SK-N-SH (cell line): ENCODE measurements around the gene DCBLD1. TPM values are rescaled to one million over a fixed set of nuclear protein-coding genes. Genes with fewer than 3 reads are reported as not detected.

Experiments used
- CTCF ChIA-PET: fragments of 300-600, 350-600 bp; formaldehyde crosslinking; extraction: SDS; loops from one replicate; lab custom pipeline; 2021; lab: Yijun Ruan, JAX
- POLR2A ChIA-PET: fragments of 350-600 bp; sonication (Branson Sonifier 250); formaldehyde crosslinking; extraction: SDS; loops from one replicate; lab custom pipeline; 2020; ENCODE audit warnings: antibody characterized with exemption, inconsistent platforms; lab: Yijun Ruan, JAX
- DNase-seq: peaks from one replicate; pipeline ENCODE4 v3.0.0; 2012
- H2AFZ ChIP-seq: fragments of 200-600 bp; sonication (generic); 2 replicates; pipeline ENCODE4 v1.8.1; 2016; ENCODE audit warnings: antibody characterized with exemption, mild to moderate bottlenecking, low read depth
- H3F3A ChIP-seq: fragments of 200-600 bp; sonication (generic); replicated peaks from 2 replicates; pipeline ENCODE3; 2016; ENCODE audit warnings: antibody characterized with exemption, mild to moderate bottlenecking; ENCODE audit not compliant: insufficient read depth
- H3K27ac ChIP-seq, 2 experiments: fragments of 200-500 bp in 1 of 2; fragments of 200-600 bp in 1 of 2; sonication (Bioruptor generic) in 1 of 2; sonication (generic), shearing (Covaris generic) in 1 of 2; 2 replicates each; pipeline versions ENCODE4 v1.5.1 to v1.6.1; 2014 to 2016; ENCODE audit warnings: low read depth in 2 of 2, inconsistent platforms in 1 of 2, low read length in 1 of 2, mild to moderate bottlenecking in 1 of 2, mixed read lengths in 1 of 2
- H3K27me3 ChIP-seq: fragments of 200-600 bp; sonication (generic), shearing (Covaris generic); 2 replicates; pipeline ENCODE4 v1.6.1; 2016; ENCODE audit warnings: mixed run types; ENCODE audit not compliant: insufficient read depth
- H3K36me3 ChIP-seq, 2 experiments: fragments of 200-500 bp in 1 of 2; fragments of 200-600 bp in 1 of 2; sonication (Bioruptor generic) in 1 of 2; sonication (generic) in 1 of 2; replicated peaks in 1 of 2; 2 replicates each; pipeline versions ENCODE3 to v1.5.1; 2014 to 2016; ENCODE audit warnings: low read length in 1 of 2, mild to moderate bottlenecking in 1 of 2; ENCODE audit not compliant: insufficient read depth in 2 of 2, control insufficient read depth in 1 of 2
- H3K4me1 ChIP-seq, 2 experiments: fragments of 200-500 bp in 1 of 2; fragments of 200-600 bp in 1 of 2; sonication (Bioruptor generic) in 1 of 2; sonication (generic), shearing (Covaris generic) in 1 of 2; 2 replicates each; pipeline versions ENCODE4 v1.5.1 to v1.6.1; 2014 to 2016; ENCODE audit warnings: low read depth in 1 of 2, low read length in 1 of 2, mixed run types in 1 of 2; ENCODE audit not compliant: insufficient read depth in 2 of 2, control insufficient read depth in 1 of 2
- H3K4me2 ChIP-seq: fragments of 200-600 bp; sonication (generic), shearing (Covaris generic); 2 replicates; pipeline ENCODE4 v1.6.1; 2017; ENCODE audit warnings: mixed run types
- H3K4me3 ChIP-seq, 2 experiments: fragments of 200-500 bp in 1 of 2; fragments of 200-600 bp in 1 of 2; sonication (Bioruptor generic) in 1 of 2; sonication (generic), shearing (Covaris generic) in 1 of 2; 2 replicates each; pipeline versions ENCODE4 v1.5.1 to v1.8.1; 2014 to 2016; ENCODE audit warnings: low read depth in 2 of 2, inconsistent platforms in 1 of 2, low read length in 1 of 2, mild to moderate bottlenecking in 1 of 2, mixed read lengths in 1 of 2, moderate library complexity in 1 of 2
- H3K79me2 ChIP-seq: fragments of 200-600 bp; sonication (generic); 2 replicates; pipeline ENCODE4 v1.8.1; 2017; ENCODE audit warnings: mild to moderate bottlenecking; ENCODE audit not compliant: insufficient read depth
- H3K9ac ChIP-seq: fragments of 200-600 bp; sonication (generic); 2 replicates; pipeline ENCODE4 v1.6.1; 2017; ENCODE audit warnings: mixed run types
- H3K9me2 ChIP-seq: fragments of 200-600 bp; sonication (generic); 2 replicates; pipeline ENCODE4 v1.6.1; 2017; ENCODE audit warnings: mixed run types
- H3K9me3 ChIP-seq: fragments of 200-600 bp; sonication (generic); 2 replicates; pipeline ENCODE4 v1.6.1; 2017; ENCODE audit warnings: mixed run types, mild to moderate bottlenecking, moderate library complexity
- H4K20me1 ChIP-seq: fragments of 200-600 bp; sonication (generic); 2 replicates; pipeline ENCODE4 v1.6.1; 2017; ENCODE audit warnings: mild to moderate bottlenecking, mixed run types; ENCODE audit not compliant: insufficient read depth
- CHD2 ChIP-seq: fragments of 150-350 bp; IDR thresholded peaks from 2 replicates; pipeline ENCODE4 v1.6.1; 2018; ENCODE audit warnings: low read length; ENCODE audit not compliant: partially characterized antibody
- ELF1 ChIP-seq: IDR thresholded peaks from 2 replicates; pipeline ENCODE4 v1.4.0; 2012
- EP300 ChIP-seq, 2 experiments: IDR thresholded peaks; 2 replicates each; pipeline versions ENCODE4 v1.4.0 to v1.6.1; 2012; ENCODE audit warnings: borderline replicate concordance in 1 of 2, low read depth in 1 of 2, low read length in 1 of 2
- FOSL2 ChIP-seq: IDR thresholded peaks from 2 replicates; pipeline ENCODE4 v1.4.0; 2012; ENCODE audit warnings: low read depth, mild to moderate bottlenecking, moderate library complexity, borderline replicate concordance
- FOXJ3 ChIP-seq: sonication (generic); formaldehyde crosslinking; IDR thresholded peaks from 2 replicates; pipeline ENCODE4 v1.5.1; 2020; ENCODE audit warnings: mild to moderate bottlenecking, missing genetic modification reagents
- FOXM1 ChIP-seq: IDR thresholded peaks from 2 replicates; pipeline ENCODE4 v1.4.0; 2012; ENCODE audit warnings: low read depth, mild to moderate bottlenecking
- JUND ChIP-seq: IDR thresholded peaks from 2 replicates; pipeline ENCODE4 v1.4.0; 2012
- MEF2A ChIP-seq: IDR thresholded peaks from 2 replicates; pipeline ENCODE4 v1.4.0; 2012; ENCODE audit warnings: low read depth, borderline replicate concordance
- NFIC ChIP-seq: IDR thresholded peaks from 2 replicates; pipeline ENCODE4 v1.4.0; 2012; ENCODE audit warnings: borderline replicate concordance
- POLR2AphosphoS5 ChIP-seq: IDR thresholded peaks from 2 replicates; pipeline ENCODE4 v1.6.1; 2012; ENCODE audit warnings: low read depth, low read length
- RXRA ChIP-seq: IDR thresholded peaks from 2 replicates; pipeline ENCODE4 v1.4.0; 2012; ENCODE audit warnings: low read depth, mild to moderate bottlenecking, borderline replicate concordance
- SMC3 ChIP-seq: IDR thresholded peaks from 2 replicates; pipeline ENCODE4 v1.6.1; 2012; ENCODE audit warnings: low read depth, low read length, improper control_type of control experiment
- TAF1 ChIP-seq: IDR thresholded peaks from 2 replicates; pipeline ENCODE4 v1.6.1; 2012; ENCODE audit warnings: low read depth, mild to moderate bottlenecking, low read length, moderate library complexity, borderline replicate concordance
- TCF12 ChIP-seq: IDR thresholded peaks from 2 replicates; pipeline ENCODE4 v1.4.0; 2012
- TEAD4 ChIP-seq: IDR thresholded peaks from 2 replicates; pipeline ENCODE4 v1.4.0; 2012; ENCODE audit warnings: mild to moderate bottlenecking, borderline replicate concordance; ENCODE audit not compliant: insufficient read depth
- YY1 ChIP-seq: IDR thresholded peaks from 2 replicates; pipeline ENCODE4 v1.4.0; 2012; ENCODE audit warnings: low read depth, mild to moderate bottlenecking
- WGBS: methylation state at CpG from one replicate; pipeline ENCODE4 v1.1.6; 2017; ENCODE audit warnings: low lambda C conversion rate; 5-methylcytosine and 5-hydroxymethylcytosine counted together
- polyA plus RNA-seq, 3 experiments: library from polyadenylated mRNA; depleted of rRNA; stranded (reverse); fragments of >200 nt; gene quantifications; 2 replicates each; pipeline ENCODE4 v1.2.3, GENCODE V29; 2012
- TF ChIP-seq, protein P1 (sequence below): IDR thresholded peaks from 2 replicates; pipeline ENCODE4; 2012
- TF ChIP-seq, protein P2 (sequence below): IDR thresholded peaks from 2 replicates; pipeline ENCODE4 v1.4.0; 2012; ENCODE audit warnings: low read depth, borderline replicate concordance
- TF ChIP-seq, protein P3 (sequence below): IDR thresholded peaks from 2 replicates; pipeline ENCODE4 v1.4.0; 2012; ENCODE audit warnings: low read depth

DCBLD1 gene
- polyA plus RNA-seq, 1 of the 3 experiments (the other 2 are of a cell fraction), result 82.2 TPM

DNA sequence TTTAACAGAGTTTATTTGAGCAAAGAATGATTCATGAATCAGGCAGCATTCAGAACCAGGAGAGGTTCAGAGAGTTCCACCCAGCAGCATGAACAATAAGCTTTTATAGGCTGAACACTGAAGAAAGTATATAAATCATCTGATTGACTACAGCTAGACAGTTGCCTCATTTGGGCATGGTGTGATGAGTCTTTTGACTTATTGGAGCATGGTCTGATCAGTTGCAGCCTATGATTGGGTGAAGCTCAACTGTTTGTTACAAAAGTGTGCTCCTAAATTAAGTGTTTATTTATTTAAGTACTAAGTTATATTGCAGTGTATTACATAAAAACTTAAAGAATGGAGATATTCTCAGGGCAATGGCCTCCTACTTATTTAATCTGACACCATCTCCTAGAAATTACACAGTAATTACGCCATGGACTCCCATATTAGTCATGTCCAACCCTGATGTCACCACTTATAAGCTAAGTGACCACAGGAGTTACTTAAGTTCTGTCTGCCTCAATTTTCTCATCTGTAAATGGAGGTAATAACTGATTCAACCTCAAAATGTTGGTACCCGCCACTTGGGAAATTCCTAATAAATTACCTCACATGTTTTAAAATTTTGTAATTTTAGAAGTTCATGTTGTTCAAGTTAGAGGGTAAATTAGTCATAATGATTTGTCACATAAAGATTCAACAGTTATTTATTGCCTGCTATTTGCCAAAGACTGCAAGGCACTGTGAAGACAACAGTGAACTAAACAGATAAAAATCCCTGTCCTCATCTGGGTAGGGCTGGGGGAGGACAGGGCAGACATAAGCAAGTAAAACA, 41.6 kb upstream of the DCBLD1 start:
- WGBS, result 7% methylated on average over 2 of the region's 2 CpGs
- peak overlapping the region; percentile 70 to 74; a peak in 3 of 4 replicates for H3K27ac ChIP-seq
- H3K4me2 ChIP-seq, result peak overlapping the region; percentile 37; the same call in 1 of the 2 replicates

More for the DNA sequence above, 41.6 kb upstream of the DCBLD1 start:
- ChIA-PET POLR2A (no interaction called here), CTCF (interaction anchor here (1.6 kb wide), 1 partner anchor 9 kb away, joined by 7 read pairs; no protein-coding TSS in a partner anchor)
- Histone ChIP-seq H3F3A (peaks cover 22% of the 10 kb centered on the region), H3K27me3 (no peaks in the 10 kb centered on the region), H3K4me1 (no peaks in the 10 kb centered on the region; a peak in 1 of 4 replicates), H3K79me2 (no peaks in the 10 kb centered on the region), H3K4me3 (no peak overlapping the region), H3K9me2 (no peaks in the 10 kb centered on the region), H4K20me1 (no peaks in the 10 kb centered on the region), H3K36me3 (no peaks in the 10 kb centered on the region), H2AFZ (peak overlapping the region; percentile 75; the same call in 1 of the 2 replicates), H3K9me3 (peaks cover 4% of the 10 kb centered on the region), H3K9ac (peak overlapping the region; percentile 52; the same call in 1 of the 2 replicates)
- peak; percentile 89 for TF ChIP-seq JUND
- TF ChIP-seq RXRA, result peak; percentile 77
- peak; percentile 66 for TF ChIP-seq FOSL2
- TF ChIP-seq CHD2, result no peak
- TF ChIP-seq YY1, result no peak
- peak; percentile 38; the same call in 1 of the 2 replicates for TF ChIP-seq TAF1
- no peak for TF ChIP-seq FOXJ3
- peak; percentile 83 for TF ChIP-seq FOXM1
- TF ChIP-seq, protein P1, sequence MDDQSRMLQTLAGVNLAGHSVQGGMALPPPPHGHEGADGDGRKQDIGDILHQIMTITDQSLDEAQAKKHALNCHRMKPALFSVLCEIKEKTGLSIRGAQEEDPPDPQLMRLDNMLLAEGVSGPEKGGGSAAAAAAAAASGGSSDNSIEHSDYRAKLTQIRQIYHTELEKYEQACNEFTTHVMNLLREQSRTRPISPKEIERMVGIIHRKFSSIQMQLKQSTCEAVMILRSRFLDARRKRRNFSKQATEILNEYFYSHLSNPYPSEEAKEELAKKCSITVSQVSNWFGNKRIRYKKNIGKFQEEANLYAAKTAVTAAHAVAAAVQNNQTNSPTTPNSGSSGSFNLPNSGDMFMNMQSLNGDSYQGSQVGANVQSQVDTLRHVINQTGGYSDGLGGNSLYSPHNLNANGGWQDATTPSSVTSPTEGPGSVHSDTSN, result peak; percentile 93
- TF ChIP-seq, protein P2, sequence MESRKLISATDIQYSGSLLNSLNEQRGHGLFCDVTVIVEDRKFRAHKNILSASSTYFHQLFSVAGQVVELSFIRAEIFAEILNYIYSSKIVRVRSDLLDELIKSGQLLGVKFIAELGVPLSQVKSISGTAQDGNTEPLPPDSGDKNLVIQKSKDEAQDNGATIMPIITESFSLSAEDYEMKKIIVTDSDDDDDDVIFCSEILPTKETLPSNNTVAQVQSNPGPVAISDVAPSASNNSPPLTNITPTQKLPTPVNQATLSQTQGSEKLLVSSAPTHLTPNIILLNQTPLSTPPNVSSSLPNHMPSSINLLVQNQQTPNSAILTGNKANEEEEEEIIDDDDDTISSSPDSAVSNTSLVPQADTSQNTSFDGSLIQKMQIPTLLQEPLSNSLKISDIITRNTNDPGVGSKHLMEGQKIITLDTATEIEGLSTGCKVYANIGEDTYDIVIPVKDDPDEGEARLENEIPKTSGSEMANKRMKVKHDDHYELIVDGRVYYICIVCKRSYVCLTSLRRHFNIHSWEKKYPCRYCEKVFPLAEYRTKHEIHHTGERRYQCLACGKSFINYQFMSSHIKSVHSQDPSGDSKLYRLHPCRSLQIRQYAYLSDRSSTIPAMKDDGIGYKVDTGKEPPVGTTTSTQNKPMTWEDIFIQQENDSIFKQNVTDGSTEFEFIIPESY, result 0 out of 2 replicates have a peak, but pooled peaks have one; percentile 72
- peak in 1 of 2 experiments; percentile 91; a peak in 2 of 4 replicates for TF ChIP-seq EP300 (IDR thresholded peaks at IDR 0.05; ENCODE audit: borderline replicate concordance in 1 of 2, low read depth in 1 of 2, low read length in 1 of 2)
- no peak for TF ChIP-seq ELF1
- TF ChIP-seq, protein P3, sequence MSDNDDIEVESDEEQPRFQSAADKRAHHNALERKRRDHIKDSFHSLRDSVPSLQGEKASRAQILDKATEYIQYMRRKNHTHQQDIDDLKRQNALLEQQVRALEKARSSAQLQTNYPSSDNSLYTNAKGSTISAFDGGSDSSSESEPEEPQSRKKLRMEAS, result peak; percentile 13; the same call in 1 of the 2 replicates
- peak; percentile 88 for TF ChIP-seq NFIC
- peak; percentile 63 for TF ChIP-seq MEF2A
- peak; percentile 62; the same call in 1 of the 2 replicates for TF ChIP-seq POLR2AphosphoS5
- no peak for TF ChIP-seq SMC3
- TF ChIP-seq TCF12, result peak; percentile 92
- TF ChIP-seq TEAD4, result peak; percentile 85
- no peak for DNase-seq
